Central memory CD8-positive, alpha-beta T cell (primary cell): ENCODE results near the gene ZNF597.
"Not testable (repeated sequence)": the region's sequence is repeated elsewhere in the genome, so short reads cannot be mapped to it uniquely, and the experiment has no call there.

Experiments used
- ATAC-seq: fragments of 150-1000 bp; cut with Tn5 transposase; replicated peaks from 2 replicates; pipeline ENCODE4 v1.10.0; 2022; ENCODE audit warnings: mild to moderate bottlenecking, moderate FRiP score, moderate number of reproducible peaks; ENCODE audit not compliant: poor library complexity, severe bottlenecking; ENCODE audit errors: extremely low read depth
- DNase-seq, 2 donors: peaks; one replicate each; pipeline ENCODE4 v3.0.0; 2021; ENCODE audit warnings: low spot score in 2 of 2
- H3K27ac Mint-ChIP-seq: one replicate; pipeline ENCODE4 v1.8.0; 2022; ENCODE audit warnings: low read depth, mild to moderate bottlenecking, moderate library complexity, mixed read lengths
- H3K27me3 Mint-ChIP-seq: one replicate; pipeline ENCODE4 v1.8.0; 2022; ENCODE audit warnings: mixed read lengths
- H3K36me3 Mint-ChIP-seq: one replicate; pipeline ENCODE4 v1.8.0; 2022; ENCODE audit warnings: mild to moderate bottlenecking, moderate library complexity, mixed read lengths; ENCODE audit not compliant: insufficient read depth
- H3K4me1 Mint-ChIP-seq: one replicate; pipeline ENCODE4 v1.8.0; 2022; ENCODE audit warnings: mixed read lengths
- H3K4me3 Mint-ChIP-seq: one replicate; pipeline ENCODE4 v1.8.0; 2022; ENCODE audit warnings: mild to moderate bottlenecking, moderate library complexity, mixed read lengths
- H3K9me3 Mint-ChIP-seq: one replicate; pipeline ENCODE4 v1.8.0; 2022; ENCODE audit warnings: mixed read lengths

Gene ZNF597

DNA sequence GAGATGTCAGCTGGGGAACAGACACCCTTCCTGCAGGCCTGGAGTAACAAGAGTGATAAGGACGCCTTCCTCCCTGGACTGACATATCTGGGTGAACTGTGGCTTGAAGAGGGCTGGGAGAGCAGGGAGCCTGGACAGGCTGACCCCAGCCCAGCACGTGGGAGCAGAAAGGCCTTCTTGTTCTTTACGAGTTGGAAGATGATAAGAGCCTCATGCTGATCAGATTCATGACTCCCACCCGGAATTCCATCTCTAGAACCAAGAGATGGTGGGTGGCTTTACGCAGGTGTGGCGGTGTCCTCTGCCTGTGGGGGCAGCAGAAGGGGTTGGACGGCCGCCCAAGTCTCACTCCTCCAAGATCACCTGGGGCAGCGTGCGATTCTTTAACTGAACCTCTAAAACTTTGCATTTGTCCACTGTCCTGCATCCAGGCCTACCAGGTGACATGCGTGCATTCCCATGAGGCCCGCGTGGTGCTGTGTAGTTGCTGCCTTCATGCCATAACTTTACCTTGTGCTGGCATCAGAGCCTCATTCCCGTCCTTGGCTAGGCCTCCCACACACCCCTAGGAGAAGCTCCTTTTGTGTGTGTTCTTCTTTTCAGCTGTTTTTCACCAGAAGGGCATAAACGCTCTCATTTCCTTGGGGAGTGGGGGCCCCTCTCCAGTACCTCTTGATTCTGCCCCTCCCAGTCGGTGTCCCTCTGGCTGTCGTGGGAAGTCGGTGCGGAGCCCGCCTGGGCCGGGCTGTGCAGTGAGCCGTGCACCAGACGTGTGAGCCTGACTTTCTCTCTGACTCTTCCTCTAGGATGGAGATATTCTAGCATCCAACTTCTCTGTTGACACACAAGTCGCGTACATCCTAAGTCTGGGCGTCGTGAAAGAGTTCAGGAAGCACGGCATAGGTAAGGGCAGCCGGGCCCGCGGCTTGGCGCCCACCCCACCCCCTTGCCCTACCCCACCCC, 38.7 kb upstream of the ZNF597 start:
- Mint-ChIP-seq H3K27me3 (no peaks in the 10 kb centered on the region), H3K4me1 (no peaks in the 10 kb centered on the region), H3K27ac (peak overlapping the region; percentile 44), H3K9me3 (no peaks in the 10 kb centered on the region), H3K36me3 (peaks cover 43% of the 10 kb centered on the region), H3K4me3 (no peak overlapping the region)
- DNase-seq (no peak), ATAC-seq (no peak)

DNA sequence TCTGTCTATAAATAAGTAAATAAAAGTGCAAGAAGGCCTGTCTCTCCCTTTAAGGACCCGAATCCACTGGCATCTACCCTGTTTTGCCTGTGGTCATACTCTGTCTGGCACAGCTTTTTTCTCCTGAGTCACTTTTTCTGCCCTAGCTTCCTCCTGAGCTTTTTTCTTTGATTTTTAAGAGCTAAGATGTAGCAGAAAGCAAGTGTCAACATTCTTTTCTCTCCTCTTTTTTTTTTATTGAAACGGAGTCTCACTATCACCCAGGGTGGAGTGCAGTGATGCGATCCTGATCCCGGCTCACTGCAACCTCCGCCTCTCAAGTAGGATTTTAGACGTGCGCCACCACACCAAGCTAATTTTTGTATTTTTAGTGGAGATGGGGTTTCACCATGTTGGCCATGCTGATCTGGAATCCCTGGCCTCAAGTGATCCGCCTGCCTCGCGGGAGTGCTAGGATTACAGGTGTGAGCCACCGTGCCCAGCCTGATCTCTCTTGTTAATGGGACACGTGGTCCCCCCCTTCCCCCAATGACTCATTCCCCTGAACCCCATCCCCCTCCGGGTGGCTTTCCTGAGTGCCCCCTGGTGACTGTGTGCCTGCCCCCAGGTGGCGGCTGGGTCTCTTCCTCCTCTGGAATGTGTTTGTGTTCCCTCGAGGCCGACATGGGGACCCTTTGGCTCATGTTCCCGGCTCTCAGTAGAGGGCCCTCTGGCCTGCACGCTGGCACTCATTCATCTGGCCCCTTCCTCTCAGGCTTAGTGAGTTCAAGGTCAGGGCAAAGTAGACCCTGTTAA, 37.8 kb upstream of the ZNF597 start:
- ATAC-seq = no peak
- peaks cover 43% of the 10 kb centered on the region for H3K36me3 Mint-ChIP-seq
- no peaks in the 10 kb centered on the region for H3K27me3 Mint-ChIP-seq
- peaks cover 3% of the 10 kb centered on the region for H3K4me1 Mint-ChIP-seq
- no peak overlapping the region for H3K4me3 Mint-ChIP-seq
- DNase-seq = no peak
- peak overlapping the region; percentile 44 for H3K27ac Mint-ChIP-seq
- no peaks in the 10 kb centered on the region for H3K9me3 Mint-ChIP-seq

DNA sequence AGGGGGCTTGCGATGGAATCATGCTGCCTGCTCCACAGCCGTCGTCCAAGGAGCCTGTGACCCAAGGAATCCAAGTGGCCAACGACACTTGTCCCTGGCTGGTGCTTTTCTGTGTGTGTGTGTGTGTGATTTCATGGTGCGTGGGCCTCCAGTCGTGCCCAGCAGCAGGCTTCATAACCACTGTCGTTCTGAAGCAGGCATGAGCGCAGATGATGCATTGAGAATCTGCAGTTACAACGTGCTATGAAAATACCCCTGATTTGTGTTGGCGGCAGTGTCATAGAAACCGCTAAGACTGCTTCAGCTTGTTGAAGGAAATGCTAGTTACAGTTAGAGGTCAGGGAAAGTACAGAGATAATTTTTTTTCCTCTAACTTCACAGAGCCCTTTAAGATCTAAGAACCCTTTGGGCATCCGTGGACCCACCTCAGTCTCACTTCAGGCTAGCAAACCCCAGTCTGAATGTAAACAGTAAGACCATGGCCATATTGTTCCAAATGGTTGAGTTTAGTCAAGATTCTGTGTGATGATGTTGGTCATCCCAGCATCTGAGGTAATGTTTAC, 36.4 kb upstream of the ZNF597 start:
- no peak overlapping the region for H3K4me3 Mint-ChIP-seq
- H3K9me3 Mint-ChIP-seq = no peaks in the 10 kb centered on the region
- ATAC-seq (peak; percentile 28), DNase-seq (no peak)
- peaks cover 39% of the 10 kb centered on the region for H3K36me3 Mint-ChIP-seq
- peaks cover 13% of the 10 kb centered on the region for H3K4me1 Mint-ChIP-seq
- peak overlapping the region; percentile 84 for H3K27ac Mint-ChIP-seq
- no peaks in the 10 kb centered on the region for H3K27me3 Mint-ChIP-seq

GRCh38 chr16:3478242-3478925, 35.1 kb upstream of the ZNF597 start:
- Mint-ChIP-seq H3K27me3 (no peaks in the 10 kb centered on the region), H3K4me3 (no peak overlapping the region), H3K4me1 (peaks cover 16% of the 10 kb centered on the region), H3K27ac (peak overlapping the region; percentile 84), H3K9me3 (no peaks in the 10 kb centered on the region), H3K36me3 (peaks cover 33% of the 10 kb centered on the region)
- no peak for ATAC-seq
- no peak for DNase-seq

- no peak for ATAC-seq
- no peak for DNase-seq
- peaks cover 30% of the 10 kb centered on the region for H3K4me1 Mint-ChIP-seq
- no peaks in the 10 kb centered on the region for H3K27me3 Mint-ChIP-seq
- H3K27ac Mint-ChIP-seq = no peak overlapping the region
- no peaks in the 10 kb centered on the region for H3K9me3 Mint-ChIP-seq
- no peak overlapping the region for H3K4me3 Mint-ChIP-seq
- H3K36me3 Mint-ChIP-seq = peaks cover 22% of the 10 kb centered on the region
These were observed 33.1 kb upstream of the ZNF597 start for GRCh38 chr16:3476409-3476808.

DNA sequence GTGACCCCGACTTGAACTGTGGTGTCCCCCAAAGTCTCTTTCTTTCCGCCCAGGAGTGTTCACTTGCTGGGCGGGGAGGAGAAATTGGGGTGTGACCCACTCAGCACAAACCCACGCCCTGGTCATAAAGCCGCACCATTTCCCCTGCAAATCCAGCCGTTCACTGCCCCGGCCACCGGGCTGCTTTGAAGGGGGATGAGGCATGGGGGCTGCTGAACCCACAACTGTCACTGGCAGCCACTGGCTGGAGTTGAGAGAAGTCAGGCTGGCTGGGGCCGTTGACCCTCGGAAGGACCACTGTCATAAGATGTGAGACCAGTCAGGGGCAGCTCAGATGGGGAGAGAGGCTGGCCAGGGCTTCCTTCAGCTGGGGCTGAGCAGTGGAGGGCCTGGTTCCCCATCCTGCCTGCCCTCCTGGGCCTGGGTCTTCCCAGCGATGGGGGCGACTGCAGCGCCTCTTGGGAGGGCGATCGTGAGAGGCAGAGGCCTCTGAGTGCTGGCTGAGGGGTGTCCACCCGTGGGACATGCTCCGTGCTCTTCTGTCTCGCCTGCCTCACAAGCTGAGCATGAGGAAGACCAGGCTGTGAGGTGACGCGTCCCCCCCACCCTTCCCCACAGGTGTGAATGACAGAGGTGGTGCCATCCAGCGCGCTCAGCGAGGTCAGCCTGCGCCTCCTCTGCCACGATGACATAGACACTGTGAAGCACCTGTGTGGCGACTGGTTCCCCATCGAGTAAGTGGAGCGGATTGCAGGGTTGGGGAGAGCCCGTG, 32.5 kb upstream of the ZNF597 start:
- peaks cover 30% of the 10 kb centered on the region for H3K4me1 Mint-ChIP-seq
- no peaks in the 10 kb centered on the region for H3K27me3 Mint-ChIP-seq
- H3K9me3 Mint-ChIP-seq = no peaks in the 10 kb centered on the region
- DNase-seq (no peak), ATAC-seq (no peak)
- no peak overlapping the region for H3K4me3 Mint-ChIP-seq
- H3K27ac Mint-ChIP-seq = peak overlapping the region; percentile 73
- H3K36me3 Mint-ChIP-seq = peaks cover 19% of the 10 kb centered on the region

GRCh38 chr16:3474870-3475269, 31.6 kb upstream of the ZNF597 start:
- H3K4me1 Mint-ChIP-seq = peaks cover 30% of the 10 kb centered on the region

GRCh38 chr16:3474136-3474779, 31.0 kb upstream of the ZNF597 start:
- H3K27me3 Mint-ChIP-seq = no peaks in the 10 kb centered on the region
- peak overlapping the region; percentile 73 for H3K27ac Mint-ChIP-seq
- no peak for DNase-seq

More at GRCh38 chr16:3474870-3475269, 31.6 kb upstream of the ZNF597 start:
- ATAC-seq, DNase-seq, H3K36me3 Mint-ChIP-seq, H3K27me3 Mint-ChIP-seq, H3K4me3 Mint-ChIP-seq, H3K9me3 Mint-ChIP-seq: not testable (repeated sequence)
- peak overlapping the region; percentile 73 for H3K27ac Mint-ChIP-seq

DNA sequence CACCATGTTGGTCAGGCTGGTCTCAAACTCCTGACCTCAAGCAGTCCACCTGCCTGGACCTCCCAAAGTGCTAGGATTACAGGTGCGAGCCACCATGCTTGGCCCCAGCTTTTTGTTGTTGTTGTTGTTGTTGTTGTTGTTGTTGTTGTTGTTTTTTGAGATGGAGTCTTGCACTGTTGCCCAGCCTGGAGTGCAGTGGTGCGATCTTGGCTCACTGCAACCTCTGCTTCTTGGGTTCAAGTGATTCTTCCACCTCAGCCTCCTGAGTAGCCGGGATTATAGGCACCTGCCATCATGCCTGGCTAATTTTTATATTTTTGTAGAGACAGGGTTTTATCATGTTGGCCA, 30.3 kb upstream of the ZNF597 start:
- not testable (repeated sequence) for H3K36me3 Mint-ChIP-seq, ATAC-seq, H3K27me3 Mint-ChIP-seq, H3K4me3 Mint-ChIP-seq, H3K9me3 Mint-ChIP-seq, DNase-seq
- peaks cover 41% of the 10 kb centered on the region for H3K4me1 Mint-ChIP-seq
- peak overlapping the region; percentile 70 for H3K27ac Mint-ChIP-seq

More at GRCh38 chr16:3474136-3474779, 31.0 kb upstream of the ZNF597 start:
- H3K36me3 Mint-ChIP-seq = peaks cover 6% of the 10 kb centered on the region
- H3K4me3 Mint-ChIP-seq = no peak overlapping the region
- no peak for ATAC-seq
- H3K9me3 Mint-ChIP-seq = no peaks in the 10 kb centered on the region
- H3K4me1 Mint-ChIP-seq = peaks cover 36% of the 10 kb centered on the region

- H3K36me3 Mint-ChIP-seq = peaks cover 5% of the 10 kb centered on the region
- ATAC-seq = no peak
- no peaks in the 10 kb centered on the region for H3K27me3 Mint-ChIP-seq
- no peak overlapping the region for H3K4me3 Mint-ChIP-seq
- H3K27ac Mint-ChIP-seq = peak overlapping the region; percentile 70
- H3K9me3 Mint-ChIP-seq = no peaks in the 10 kb centered on the region
- H3K4me1 Mint-ChIP-seq = peaks cover 46% of the 10 kb centered on the region
- DNase-seq = no peak
These were observed 29.7 kb upstream of the ZNF597 start for GRCh38 chr16:3472878-3473595.
